ENCODE data around the gene GNS. TPM values are rescaled to one million over a fixed set of nuclear protein-coding genes. Genes with fewer than 3 reads are reported as not detected.

Gene GNS
- total and polyA plus RNA-seq, 2 of the 13 experiments (the other 11 are each of a cell fraction or from before 2014, with no cell fraction given) = 49.8 to 51.0 TPM

DNA sequence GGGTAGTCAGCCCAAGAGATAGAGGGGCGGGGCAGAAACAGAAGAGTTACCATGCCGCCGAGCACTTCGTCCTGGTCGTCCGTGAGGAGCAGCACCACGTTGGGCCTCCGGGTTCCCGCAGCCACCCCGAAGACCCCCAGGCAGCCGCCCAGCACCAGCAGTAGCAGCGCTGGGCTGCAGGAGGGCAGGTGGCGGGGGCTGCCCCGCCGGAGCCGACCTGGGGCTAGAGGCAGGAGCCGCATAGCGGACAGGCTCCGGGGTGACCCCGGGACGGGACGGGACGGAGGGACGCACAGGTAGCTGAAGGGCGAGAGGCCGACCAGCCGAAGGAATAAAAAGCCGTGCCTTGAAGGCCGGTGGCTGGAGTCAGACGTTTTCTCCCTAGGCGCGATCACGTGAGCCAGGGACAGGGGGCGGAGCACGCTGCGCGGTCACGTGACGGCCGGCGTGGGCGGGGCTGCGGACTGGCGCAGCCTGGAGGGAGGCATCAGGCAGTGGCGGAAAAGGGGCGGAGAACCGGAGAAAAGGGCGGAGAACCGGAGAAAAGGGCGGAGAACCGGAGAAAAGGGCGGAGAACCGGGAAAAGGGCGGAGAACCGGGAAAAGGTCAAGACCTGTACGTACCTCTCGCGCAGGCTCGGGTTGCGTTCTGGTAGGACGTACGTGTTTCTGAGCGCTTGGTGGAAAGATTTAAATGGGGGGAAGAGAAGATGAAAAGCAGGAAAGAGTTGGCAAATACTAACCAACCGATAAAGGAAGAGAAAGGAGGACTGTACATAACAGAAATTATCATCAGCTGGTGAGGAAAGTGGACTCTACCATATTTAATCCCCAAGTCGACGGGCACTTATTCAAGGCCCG lies at the start of gene GNS (continued):
- TF ChIP-seq, protein P1, sequence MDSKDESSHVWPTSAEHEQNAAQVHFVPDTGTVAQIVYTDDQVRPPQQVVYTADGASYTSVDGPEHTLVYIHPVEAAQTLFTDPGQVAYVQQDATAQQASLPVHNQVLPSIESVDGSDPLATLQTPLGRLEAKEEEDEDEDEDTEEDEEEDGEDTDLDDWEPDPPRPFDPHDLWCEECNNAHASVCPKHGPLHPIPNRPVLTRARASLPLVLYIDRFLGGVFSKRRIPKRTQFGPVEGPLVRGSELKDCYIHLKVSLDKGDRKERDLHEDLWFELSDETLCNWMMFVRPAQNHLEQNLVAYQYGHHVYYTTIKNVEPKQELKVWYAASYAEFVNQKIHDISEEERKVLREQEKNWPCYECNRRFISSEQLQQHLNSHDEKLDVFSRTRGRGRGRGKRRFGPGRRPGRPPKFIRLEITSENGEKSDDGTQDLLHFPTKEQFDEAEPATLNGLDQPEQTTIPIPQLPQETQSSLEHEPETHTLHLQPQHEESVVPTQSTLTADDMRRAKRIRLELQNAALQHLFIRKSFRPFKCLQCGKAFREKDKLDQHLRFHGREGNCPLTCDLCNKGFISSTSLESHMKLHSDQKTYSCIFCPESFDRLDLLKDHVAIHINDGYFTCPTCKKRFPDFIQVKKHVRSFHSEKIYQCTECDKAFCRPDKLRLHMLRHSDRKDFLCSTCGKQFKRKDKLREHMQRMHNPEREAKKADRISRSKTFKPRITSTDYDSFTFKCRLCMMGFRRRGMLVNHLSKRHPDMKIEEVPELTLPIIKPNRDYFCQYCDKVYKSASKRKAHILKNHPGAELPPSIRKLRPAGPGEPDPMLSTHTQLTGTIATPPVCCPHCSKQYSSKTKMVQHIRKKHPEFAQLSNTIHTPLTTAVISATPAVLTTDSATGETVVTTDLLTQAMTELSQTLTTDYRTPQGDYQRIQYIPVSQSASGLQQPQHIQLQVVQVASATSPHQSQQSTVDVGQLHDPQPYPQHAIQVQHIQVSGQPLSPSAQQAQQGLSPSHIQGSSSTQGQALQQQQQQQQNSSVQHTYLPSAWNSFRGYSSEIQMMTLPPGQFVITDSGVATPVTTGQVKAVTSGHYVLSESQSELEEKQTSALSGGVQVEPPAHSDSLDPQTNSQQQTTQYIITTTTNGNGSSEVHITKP (CRISPR knock-in tag; IDR thresholded peaks at IDR 0.05; ENCODE audit: low read depth) = no peak
- TF ChIP-seq ZC3H4 (CRISPR knock-in tag; IDR thresholded peaks at IDR 0.05; ENCODE audit: borderline replicate concordance) (no peak), ZNF414 (CRISPR knock-in tag; IDR thresholded peaks at IDR 0.05) (no peak), ZNF619 (CRISPR knock-in tag; IDR thresholded peaks at IDR 0.05) (0 out of 2 replicates have a peak, but pooled peaks have one; percentile 44), ZNF33A (CRISPR knock-in tag; IDR thresholded peaks at IDR 0.05; ENCODE audit: borderline replicate concordance) (no peak), ZNF530 (CRISPR knock-in tag; IDR thresholded peaks at IDR 0.05; ENCODE audit: low read depth) (no peak), FOXC1 (CRISPR knock-in tag; IDR thresholded peaks at IDR 0.05; ENCODE audit: borderline replicate concordance) (peak; percentile 87), PLRG1 (conservative IDR thresholded peaks at IDR 0.05) (no peak), XRCC5 (optimal IDR thresholded peaks at IDR 0.05; ENCODE audit: low read length) (peak; percentile 64), CHD2 (IDR thresholded peaks at IDR 0.05; ENCODE audit: low read depth, low read length) (no peak), ZNF232 (CRISPR knock-in tag; IDR thresholded peaks at IDR 0.05; ENCODE audit: borderline replicate concordance) (no peak; the same call in 1 of the 2 replicates), ESRRA (CRISPR knock-in tag; IDR thresholded peaks at IDR 0.05; ENCODE audit: low read depth) (no peak), FOXK2 (IDR thresholded peaks at IDR 0.05) (no peak), MTA3 (CRISPR knock-in tag; IDR thresholded peaks at IDR 0.05) (no peak), ZBED4 (CRISPR knock-in tag; IDR thresholded peaks at IDR 0.05; ENCODE audit: borderline replicate concordance) (no peak), ZNF652 (CRISPR knock-in tag; IDR thresholded peaks at IDR 0.05; ENCODE audit: borderline replicate concordance, low read depth) (no peak), MEIS1 (CRISPR knock-in tag; IDR thresholded peaks at IDR 0.05; ENCODE audit: borderline replicate concordance) (no peak), KLF15 (CRISPR knock-in tag; IDR thresholded peaks at IDR 0.05; ENCODE audit: borderline replicate concordance) (0 out of 2 replicates have a peak, but pooled peaks have one; percentile 58)
- TF ChIP-seq, protein P2, sequence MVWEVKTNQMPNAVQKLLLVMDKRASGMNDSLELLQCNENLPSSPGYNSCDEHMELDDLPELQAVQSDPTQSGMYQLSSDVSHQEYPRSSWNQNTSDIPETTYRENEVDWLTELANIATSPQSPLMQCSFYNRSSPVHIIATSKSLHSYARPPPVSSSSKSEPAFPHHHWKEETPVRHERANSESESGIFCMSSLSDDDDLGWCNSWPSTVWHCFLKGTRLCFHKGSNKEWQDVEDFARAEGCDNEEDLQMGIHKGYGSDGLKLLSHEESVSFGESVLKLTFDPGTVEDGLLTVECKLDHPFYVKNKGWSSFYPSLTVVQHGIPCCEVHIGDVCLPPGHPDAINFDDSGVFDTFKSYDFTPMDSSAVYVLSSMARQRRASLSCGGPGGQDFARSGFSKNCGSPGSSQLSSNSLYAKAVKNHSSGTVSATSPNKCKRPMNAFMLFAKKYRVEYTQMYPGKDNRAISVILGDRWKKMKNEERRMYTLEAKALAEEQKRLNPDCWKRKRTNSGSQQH (CRISPR knock-in tag; IDR thresholded peaks at IDR 0.05; ENCODE audit: low read depth) = 0 out of 2 replicates have a peak, but pooled peaks have one; percentile 35

Data from HepG2 (cell line).